DOHH2 (cell line): ENCODE measurements around the gene NFKB1.

Experiments used
- CTCF ChIP-seq: fragments of 200-600 bp; sonication (generic); IDR thresholded peaks from one replicate; pipeline ENCODE4 v1.5.1; 2014; ENCODE audit warnings: antibody characterized with exemption, mild to moderate bottlenecking, low read depth, low read length; ENCODE audit not compliant: poor library complexity, severe bottlenecking
- EZH2phosphoT487 ChIP-seq: fragments of 200-600 bp; sonication (generic); IDR thresholded peaks from 2 replicates; pipeline ENCODE4 v1.6.1; 2017; ENCODE audit warnings: borderline replicate concordance, mild to moderate bottlenecking, antibody characterized with exemption, low read length, moderate library complexity, mixed read lengths

GRCh38 chr4:102483120-102483519, 18.0 kb upstream of the NFKB1 start:
- TF ChIP-seq CTCF (no peak), EZH2phosphoT487 (no peak)
